ENCODE measurements around the gene DTNB. TPM values are rescaled to one million over a fixed set of nuclear protein-coding genes. Genes with fewer than 3 reads are reported as not detected.

DTNB gene
- total and polyA plus RNA-seq, 8 donors = 10.5 to 70.0 (median 33.7) TPM

DNA sequence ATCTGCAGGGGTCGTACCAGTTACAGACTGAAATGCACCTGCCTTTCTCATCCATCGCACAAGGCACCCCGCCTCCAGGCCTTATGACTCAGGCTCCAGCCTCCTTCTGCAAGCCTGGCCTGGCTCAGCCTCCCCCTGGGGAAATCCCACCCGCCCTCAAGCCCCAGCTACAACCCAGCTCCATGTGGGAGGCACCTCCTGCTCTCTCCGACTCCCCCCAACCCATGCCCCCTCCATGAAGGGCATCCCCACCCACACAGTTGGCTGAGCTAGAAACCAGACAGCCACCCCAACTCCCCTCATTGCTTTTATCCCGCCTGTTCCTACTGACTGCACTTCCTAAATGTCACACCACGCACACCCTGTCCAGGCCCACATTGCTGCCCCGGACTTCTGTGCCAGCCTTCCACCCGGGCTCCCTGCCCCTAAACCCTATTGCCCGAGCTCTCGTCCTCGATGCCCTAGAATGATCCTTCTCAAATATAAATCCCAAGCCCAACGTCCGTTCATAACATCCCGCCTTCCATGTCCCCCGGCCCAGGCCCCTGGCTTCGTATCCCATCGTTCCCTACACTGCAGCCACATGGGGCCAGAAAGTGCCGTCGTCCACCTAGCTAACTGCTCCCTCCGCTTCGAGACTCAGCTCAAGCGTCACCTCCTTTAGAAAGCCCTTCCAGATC is 341.6 kb downstream of the DTNB start:
- intact Hi-C loops (cut with DNase I; ENCODE audit: low total_unique reads) = no loop called here
- Histone ChIP-seq H3K4me3 (no peak overlapping the region), H3K4me1 (peaks cover 0 to 81% (median 42%) of the 10 kb centered on the region in 4 donors), H3K27me3 (no peaks in the 10 kb centered on the region), H3K27ac (peak overlapping the region in 1 of 5 donors; percentile 39), H3K36me3 (peaks cover 0 to 8% (median 5%) of the 10 kb centered on the region in 4 donors), H3K9me3 (peaks cover under 1 to 6% (median 3%) of the 10 kb centered on the region in 4 donors)
- 80 to 90% (median 87%) methylated on average over 23 of the region's 23 CpGs for WGBS, 5 donors
- TF ChIP-seq POLR2A (IDR thresholded peaks at IDR 0.05) (no peak), EP300 (IDR thresholded peaks at IDR 0.05) (no peak), POLR2AphosphoS5 (IDR thresholded peaks at IDR 0.05) (no peak)
- TF ChIP-seq, protein P1, sequence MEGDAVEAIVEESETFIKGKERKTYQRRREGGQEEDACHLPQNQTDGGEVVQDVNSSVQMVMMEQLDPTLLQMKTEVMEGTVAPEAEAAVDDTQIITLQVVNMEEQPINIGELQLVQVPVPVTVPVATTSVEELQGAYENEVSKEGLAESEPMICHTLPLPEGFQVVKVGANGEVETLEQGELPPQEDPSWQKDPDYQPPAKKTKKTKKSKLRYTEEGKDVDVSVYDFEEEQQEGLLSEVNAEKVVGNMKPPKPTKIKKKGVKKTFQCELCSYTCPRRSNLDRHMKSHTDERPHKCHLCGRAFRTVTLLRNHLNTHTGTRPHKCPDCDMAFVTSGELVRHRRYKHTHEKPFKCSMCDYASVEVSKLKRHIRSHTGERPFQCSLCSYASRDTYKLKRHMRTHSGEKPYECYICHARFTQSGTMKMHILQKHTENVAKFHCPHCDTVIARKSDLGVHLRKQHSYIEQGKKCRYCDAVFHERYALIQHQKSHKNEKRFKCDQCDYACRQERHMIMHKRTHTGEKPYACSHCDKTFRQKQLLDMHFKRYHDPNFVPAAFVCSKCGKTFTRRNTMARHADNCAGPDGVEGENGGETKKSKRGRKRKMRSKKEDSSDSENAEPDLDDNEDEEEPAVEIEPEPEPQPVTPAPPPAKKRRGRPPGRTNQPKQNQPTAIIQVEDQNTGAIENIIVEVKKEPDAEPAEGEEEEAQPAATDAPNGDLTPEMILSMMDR (IDR thresholded peaks at IDR 0.05) = no peak
- no peak for DNase-seq

DNA sequence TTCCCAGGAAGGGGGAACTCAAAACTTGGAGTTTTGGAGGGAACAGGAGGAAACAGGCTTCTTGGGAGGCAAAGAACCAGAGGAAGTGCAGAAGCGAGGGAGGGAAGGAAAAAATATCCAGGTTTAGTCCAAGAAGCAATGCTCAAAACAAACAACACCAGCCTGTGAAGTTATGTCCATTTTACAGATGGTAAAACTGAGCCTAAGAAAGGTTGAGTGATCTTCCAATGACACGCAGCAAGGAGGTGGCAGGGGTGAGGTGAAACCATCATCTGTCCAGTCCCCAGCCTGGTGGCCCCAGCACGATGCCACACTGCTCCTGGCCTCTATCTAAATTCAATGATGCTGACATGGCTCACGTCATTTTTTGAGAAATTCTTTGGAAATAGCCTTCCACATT is 342.4 kb downstream of the DTNB start:
- intact Hi-C loops (cut with DNase I; ENCODE audit: low total_unique reads) = no loop called here
- 89 to 92% (median 90%) methylated on average over 4 of the region's 4 CpGs for WGBS, 5 donors
- no peak for DNase-seq
- TF ChIP-seq, protein P1 (IDR thresholded peaks at IDR 0.05) = no peak
- TF ChIP-seq POLR2A (IDR thresholded peaks at IDR 0.05) (no peak), EP300 (IDR thresholded peaks at IDR 0.05) (no peak), POLR2AphosphoS5 (IDR thresholded peaks at IDR 0.05) (no peak)
- Histone ChIP-seq H3K4me3 (no peak overlapping the region), H3K27ac (no peak overlapping the region), H3K9me3 (peaks cover 3 to 12% (median 10%) of the 10 kb centered on the region in 4 donors), H3K27me3 (no peaks in the 10 kb centered on the region), H3K4me1 (peaks cover 0 to 72% (median 33%) of the 10 kb centered on the region in 4 donors), H3K36me3 (peaks cover 0 to 15% (median 9%) of the 10 kb centered on the region in 4 donors)

GRCh38 chr2:25330273-25330672 is 343.1 kb downstream of the DTNB start:
- intact Hi-C loops (cut with DNase I; ENCODE audit: low total_unique reads) = no loop called here
- DNase-seq = no peak
- no peaks in the 10 kb centered on the region for H3K27me3 ChIP-seq
- peaks cover 3 to 12% (median 10%) of the 10 kb centered on the region in 4 donors for H3K9me3 ChIP-seq
- peaks cover 0 to 15% (median 9%) of the 10 kb centered on the region in 4 donors for H3K36me3 ChIP-seq
- no peak for TF ChIP-seq EP300 (IDR thresholded peaks at IDR 0.05)
- TF ChIP-seq, protein P1 (IDR thresholded peaks at IDR 0.05) = no peak
- TF ChIP-seq POLR2AphosphoS5 (IDR thresholded peaks at IDR 0.05) = no peak
- TF ChIP-seq POLR2A (IDR thresholded peaks at IDR 0.05) = no peak
- no peak overlapping the region for H3K27ac ChIP-seq
- H3K4me3 ChIP-seq = no peak overlapping the region
- 76 to 88% (median 82%) methylated on average over 9 to 10 of the region's 10 CpGs for WGBS, 5 donors
- H3K4me1 ChIP-seq = peaks cover 0 to 71% (median 33%) of the 10 kb centered on the region in 4 donors

GRCh38 chr2:25328152-25329085 is 345.0 kb downstream of the DTNB start:
- 84 to 95% (median 87%) methylated on average over 27 of the region's 27 CpGs for WGBS, 5 donors
- intact Hi-C loops (cut with DNase I; ENCODE audit: low total_unique reads) = no loop called here
- TF ChIP-seq, protein P1 (IDR thresholded peaks at IDR 0.05) = no peak
- no peak for TF ChIP-seq EP300 (IDR thresholded peaks at IDR 0.05)
- TF ChIP-seq POLR2A (IDR thresholded peaks at IDR 0.05) = no peak
- TF ChIP-seq POLR2AphosphoS5 (IDR thresholded peaks at IDR 0.05) = no peak
- Histone ChIP-seq H3K27ac (peak overlapping the region in 2 of 5 donors; percentile 7 to 31), H3K36me3 (peaks cover 0 to 15% (median 9%) of the 10 kb centered on the region in 4 donors), H3K4me1 (peaks cover 15 to 72% (median 43%) of the 10 kb centered on the region in 4 donors), H3K4me3 (no peak overlapping the region), H3K27me3 (no peaks in the 10 kb centered on the region), H3K9me3 (peaks cover 3 to 12% (median 10%) of the 10 kb centered on the region in 4 donors)
- DNase-seq = no peak
